Stimulated activated naive CD8-positive, alpha-beta T cell treated with anti-CD3 and anti-CD28 coated beads, Interleukin-15, amount 100 ng/mL, for 72 hours (primary cell): Measurements from ENCODE around the gene NFATC1.

Experiments used
- ATAC-seq: fragments of 150-1000 bp; cut with Tn5 transposase; 2 replicates; pipeline ENCODE4 v1.10.0; 2021; ENCODE audit warnings: mild to moderate bottlenecking, moderate library complexity
- DNase-seq, 2 donors: peaks; one replicate each; pipeline ENCODE4 v3.0.0; 2021 to 2022
- H3K27ac Mint-ChIP-seq, 2 donors: one replicate each; pipeline ENCODE4 v1.8.0; 2022; ENCODE audit warnings: mild to moderate bottlenecking in 2 of 2, mixed read lengths in 2 of 2, moderate library complexity in 2 of 2
- H3K27me3 Mint-ChIP-seq: one replicate; pipeline ENCODE4 v1.8.0; 2022; ENCODE audit warnings: mixed read lengths
- H3K4me1 Mint-ChIP-seq: one replicate; pipeline ENCODE4 v1.8.0; 2022; ENCODE audit warnings: mild to moderate bottlenecking, mixed read lengths
- H3K4me3 Mint-ChIP-seq, 2 donors: one replicate each; pipeline ENCODE4 v1.8.0; 2022; ENCODE audit warnings: mild to moderate bottlenecking in 2 of 2, mixed read lengths in 2 of 2, moderate library complexity in 1 of 2
- H3K9me3 Mint-ChIP-seq, 2 donors: one replicate each; pipeline ENCODE4 v1.8.0; 2022; ENCODE audit warnings: mixed read lengths in 2 of 2

NFATC1 gene

DNA sequence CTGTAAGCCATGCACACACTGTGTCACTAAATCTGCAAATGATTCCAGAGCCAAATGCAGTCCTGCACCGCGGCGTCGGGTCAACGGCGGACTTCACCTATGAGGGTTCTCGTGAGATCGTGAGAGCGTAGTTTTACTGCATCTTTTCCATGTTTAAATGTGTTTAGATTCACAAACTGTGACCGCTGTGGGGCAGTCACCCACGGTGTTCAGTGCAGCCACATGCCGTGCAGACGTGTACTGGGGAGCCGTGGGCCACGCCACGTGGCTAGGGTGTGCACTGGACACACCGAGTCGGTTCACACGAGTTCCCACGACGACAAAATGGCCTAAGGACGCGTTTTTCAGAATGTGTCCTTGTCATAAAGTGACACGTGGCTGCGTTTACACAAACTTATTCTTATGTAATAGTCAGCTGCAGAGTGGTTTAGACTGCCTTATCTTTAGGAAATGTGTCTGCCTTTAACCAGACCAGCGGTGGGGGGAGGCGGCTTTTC lies 34.1 kb downstream of the NFATC1 start:
- DNase-seq = no peak

DNA sequence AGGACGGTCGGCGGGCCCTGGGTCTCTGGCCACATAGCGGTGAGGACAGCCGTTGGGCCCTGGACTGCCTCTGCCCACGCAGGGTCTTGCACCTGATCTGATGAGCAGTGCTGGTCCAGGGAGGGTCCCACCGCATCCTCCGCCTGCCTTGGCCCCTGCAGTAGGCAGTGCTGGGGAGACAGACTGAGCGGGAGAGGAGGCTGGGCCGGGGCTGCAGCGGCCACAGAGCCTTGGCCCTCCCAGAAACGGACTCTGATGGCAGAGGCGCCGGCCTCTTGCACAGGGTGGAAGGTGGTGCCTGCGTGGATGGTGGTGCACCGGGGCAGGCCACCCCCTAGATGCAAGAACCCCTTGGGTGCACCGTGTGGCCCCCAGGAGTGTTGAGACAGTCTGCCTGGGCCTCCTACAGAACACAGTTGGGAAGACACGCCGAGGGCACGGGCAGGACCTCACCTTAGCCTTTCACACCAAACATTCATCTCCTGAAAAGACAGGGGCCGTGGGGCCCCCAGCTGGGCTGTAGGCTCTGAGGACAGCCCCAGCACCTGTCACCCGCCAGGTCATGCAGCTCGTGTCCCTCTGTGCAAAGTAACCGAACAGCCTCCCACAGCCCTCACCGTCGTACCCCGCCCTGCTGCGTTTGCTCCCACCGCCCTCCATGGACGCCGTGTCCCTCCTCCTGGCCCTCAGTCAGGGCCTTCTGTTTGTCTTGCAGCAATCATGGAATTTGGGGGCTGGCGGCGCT lies 36.8 kb downstream of the NFATC1 start:
- Mint-ChIP-seq H3K27ac (peak overlapping the region in 1 of 2 donors; percentile 71), H3K4me1 (peaks cover 59% of the 10 kb centered on the region), H3K27me3 (no peaks in the 10 kb centered on the region), H3K4me3 (no peak overlapping the region), H3K9me3 (no peaks in the 10 kb centered on the region)
- DNase-seq (no peak), ATAC-seq (peak; percentile 21)

More for the DNA sequence above, 34.1 kb downstream of the NFATC1 start:
- H3K4me3 Mint-ChIP-seq = no peak overlapping the region
- H3K27ac Mint-ChIP-seq = no peak overlapping the region
- H3K9me3 Mint-ChIP-seq = no peaks in the 10 kb centered on the region
- peaks cover 54% of the 10 kb centered on the region for H3K4me1 Mint-ChIP-seq
- ATAC-seq = no peak
- H3K27me3 Mint-ChIP-seq = no peaks in the 10 kb centered on the region

DNA sequence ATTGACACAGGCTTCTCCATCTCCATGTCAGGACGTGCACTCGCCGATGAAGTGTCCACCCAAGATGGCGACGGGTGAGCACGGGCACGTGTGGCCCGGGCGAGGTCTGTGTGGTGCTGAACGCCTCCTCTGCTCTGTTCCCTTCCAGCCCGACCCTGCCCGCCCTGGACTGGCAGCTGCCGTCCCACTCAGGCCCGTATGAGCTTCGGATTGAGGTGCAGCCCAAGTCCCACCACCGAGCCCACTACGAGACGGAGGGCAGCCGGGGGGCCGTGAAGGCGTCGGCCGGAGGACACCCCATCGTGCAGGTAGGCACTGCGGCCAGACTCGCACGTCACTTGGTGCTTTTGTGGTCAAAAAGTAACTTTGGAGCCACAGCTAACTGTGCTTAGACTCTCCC lies 37.7 kb downstream of the NFATC1 start:
- Mint-ChIP-seq H3K27ac (no peak overlapping the region), H3K9me3 (no peaks in the 10 kb centered on the region), H3K27me3 (no peaks in the 10 kb centered on the region), H3K4me1 (peaks cover 63% of the 10 kb centered on the region), H3K4me3 (no peak overlapping the region)
- DNase-seq (no peak), ATAC-seq (no peak)

DNA sequence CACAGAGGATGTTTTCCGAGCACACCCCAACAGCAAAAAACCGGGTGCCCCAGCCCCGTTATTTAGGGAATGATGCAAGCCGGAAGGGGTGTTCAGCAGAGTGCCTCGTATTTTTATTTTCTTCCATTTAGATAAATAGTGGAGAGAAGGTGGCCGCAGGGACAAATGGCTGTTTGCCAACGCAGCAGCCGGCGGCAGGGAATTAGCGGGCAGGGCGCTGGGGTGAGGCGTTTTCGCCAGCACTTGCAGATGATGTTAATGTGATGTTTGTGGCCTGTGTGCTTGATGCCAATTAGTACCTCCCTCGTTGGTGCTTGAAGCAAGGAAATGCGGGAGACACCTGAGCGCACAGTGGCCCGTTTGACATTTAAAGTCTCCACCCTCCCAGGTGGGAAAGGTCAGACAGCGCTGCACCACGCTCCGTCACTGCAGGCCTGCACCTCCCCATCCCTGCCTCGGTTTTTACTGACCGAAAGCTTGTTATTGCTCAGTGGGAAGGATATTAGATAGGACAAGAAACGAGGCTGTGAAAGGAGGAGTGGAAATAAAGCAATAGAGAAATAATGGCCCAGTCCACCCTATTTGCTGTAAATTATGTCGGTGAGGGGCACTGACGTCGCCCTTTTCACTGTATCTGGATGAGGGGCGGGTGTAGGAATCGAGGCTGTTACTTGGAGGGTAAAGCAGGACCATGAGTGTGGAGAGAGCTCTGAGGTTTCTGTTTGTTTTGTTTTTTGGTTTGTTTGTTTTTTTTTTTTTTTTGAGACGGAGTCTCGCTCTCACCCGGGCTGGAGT lies 39.1 kb downstream of the NFATC1 start:
- no peaks in the 10 kb centered on the region for H3K27me3 Mint-ChIP-seq
- H3K27ac Mint-ChIP-seq = peak overlapping the region in 1 of 2 donors; percentile 46
- H3K9me3 Mint-ChIP-seq = no peaks in the 10 kb centered on the region
- ATAC-seq (no peak), DNase-seq (no peak)
- H3K4me1 Mint-ChIP-seq = peaks cover 70% of the 10 kb centered on the region
- H3K4me3 Mint-ChIP-seq = peak overlapping the region; percentile 12 to 54

DNA sequence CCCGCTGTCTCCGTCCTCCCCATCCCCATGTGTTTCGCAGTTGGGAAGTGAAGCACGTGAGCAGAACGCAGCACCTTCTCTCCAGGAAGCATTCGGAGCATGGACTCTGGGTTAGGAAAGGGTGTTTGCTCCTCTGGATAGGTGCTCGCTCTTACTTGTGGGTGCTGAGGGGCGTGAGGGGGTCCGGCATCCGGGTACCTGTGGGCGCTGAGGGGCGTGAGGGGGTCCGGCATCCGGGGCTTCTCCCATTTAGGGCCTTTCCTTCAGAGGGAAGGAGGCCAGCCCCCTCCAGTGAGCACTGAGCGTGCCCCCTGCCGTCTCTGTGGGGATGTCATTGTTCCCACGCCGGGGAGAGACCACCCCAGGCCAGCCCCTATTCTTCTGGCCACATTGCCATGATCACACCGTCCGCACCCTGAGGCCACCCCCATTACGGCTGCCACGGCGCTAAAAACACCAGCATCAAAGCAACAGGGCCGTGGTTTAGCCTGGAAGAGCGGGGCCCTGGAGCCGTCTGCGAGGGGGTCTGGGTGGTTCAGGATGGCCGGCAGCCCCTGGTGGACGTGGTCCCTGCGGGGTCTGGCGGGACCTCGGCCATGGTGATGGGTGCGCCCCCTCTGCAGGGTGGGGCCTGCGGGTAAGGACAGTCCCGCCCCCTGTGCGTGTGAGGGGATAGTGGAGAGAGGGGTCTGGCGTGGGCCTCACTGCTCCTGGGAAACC lies 41.0 kb downstream of the NFATC1 start:
- Mint-ChIP-seq H3K9me3 (no peaks in the 10 kb centered on the region), H3K27me3 (no peaks in the 10 kb centered on the region), H3K4me1 (peaks cover 86% of the 10 kb centered on the region), H3K4me3 (no peak overlapping the region), H3K27ac (peak overlapping the region in 1 of 2 donors; percentile 71)
- ATAC-seq (peak; percentile 18), DNase-seq (no peak)

DNA sequence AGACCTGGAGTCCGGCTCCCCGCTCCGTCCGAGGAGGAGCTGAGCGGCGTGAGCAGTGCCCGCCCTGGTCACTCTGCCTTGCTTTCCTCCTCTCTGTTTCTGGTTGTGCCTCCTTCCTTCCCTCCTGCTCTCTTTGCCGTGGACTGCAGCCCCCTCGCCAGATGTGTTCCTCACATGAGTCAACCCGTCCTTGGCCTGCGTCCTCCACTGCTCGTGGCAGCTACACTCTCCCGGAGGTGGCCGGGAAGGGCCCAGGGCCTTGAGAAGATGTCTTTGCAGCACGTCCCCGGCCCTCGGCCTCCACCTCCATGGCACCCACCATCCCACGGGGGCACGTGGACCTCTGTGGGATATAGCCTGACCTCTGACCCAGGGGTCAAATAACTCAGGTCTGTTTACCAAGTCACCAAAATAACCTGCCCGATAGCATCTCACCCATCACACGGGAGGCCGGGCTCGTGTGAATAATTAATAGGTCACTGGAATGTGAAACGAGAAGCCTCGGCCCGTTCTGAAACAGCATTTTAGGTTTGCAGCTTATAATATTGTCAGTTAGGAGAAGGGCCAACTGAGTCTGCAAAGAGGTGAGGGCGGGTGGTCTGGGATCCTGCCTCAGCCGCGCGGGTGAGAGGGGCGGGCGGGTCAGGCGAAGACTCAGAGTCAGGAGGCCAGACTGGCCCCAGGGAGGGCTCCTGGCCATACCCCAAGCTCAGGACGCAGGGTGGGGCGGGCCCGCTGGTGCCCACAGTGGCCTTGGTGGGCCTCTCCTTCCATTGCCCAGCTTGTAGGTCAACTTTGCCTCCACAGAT lies 42.6 kb downstream of the NFATC1 start:
- DNase-seq (no peak), ATAC-seq (no peak)
- H3K4me1 Mint-ChIP-seq = peaks cover 83% of the 10 kb centered on the region
- no peaks in the 10 kb centered on the region for H3K9me3 Mint-ChIP-seq
- no peaks in the 10 kb centered on the region for H3K27me3 Mint-ChIP-seq
- H3K27ac Mint-ChIP-seq = peak overlapping the region; percentile 38 to 81
- H3K4me3 Mint-ChIP-seq = peak overlapping the region in 1 of 2 donors; percentile 37

DNA sequence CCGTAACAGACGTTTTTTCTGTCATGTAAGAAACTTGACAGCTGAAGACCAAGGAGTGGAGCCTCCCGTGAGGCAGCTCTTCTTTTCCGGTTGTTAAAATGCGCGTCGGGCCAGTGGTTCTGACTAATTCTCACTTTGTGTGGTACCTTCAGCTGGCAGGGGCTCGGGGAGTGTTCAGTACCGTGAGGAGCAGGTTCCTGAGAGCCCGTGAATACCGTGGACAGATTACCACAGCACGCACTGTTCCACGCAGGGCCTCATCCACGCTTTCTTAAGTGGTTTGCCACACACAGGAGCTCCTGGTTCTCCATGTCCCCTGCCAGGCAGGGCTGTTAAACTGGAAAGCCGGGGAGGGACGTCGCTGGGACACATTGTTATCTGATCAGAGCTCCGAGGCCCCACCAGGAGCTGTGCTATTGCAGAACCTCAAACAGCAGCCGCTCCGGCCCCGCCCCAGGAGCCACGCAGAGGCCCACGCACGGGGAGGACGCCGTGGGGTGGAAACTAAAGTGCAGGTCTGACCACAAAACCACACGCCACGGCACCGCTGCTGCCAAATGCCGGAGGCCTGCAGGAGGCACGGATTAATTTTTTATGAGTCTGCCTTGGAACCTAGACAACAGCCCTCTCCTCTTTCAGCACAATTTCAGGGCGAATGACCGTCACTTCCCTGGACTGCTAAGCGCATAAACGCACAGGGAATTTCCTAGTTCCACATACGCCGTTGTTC lies 43.3 kb downstream of the NFATC1 start:
- no peak for ATAC-seq
- H3K4me3 Mint-ChIP-seq = no peak overlapping the region
- peaks cover 90% of the 10 kb centered on the region for H3K4me1 Mint-ChIP-seq
- peak overlapping the region in 1 of 2 donors; percentile 71 for H3K27ac Mint-ChIP-seq
- H3K9me3 Mint-ChIP-seq = no peaks in the 10 kb centered on the region
- no peaks in the 10 kb centered on the region for H3K27me3 Mint-ChIP-seq
- peak; percentile 5 to 26 for DNase-seq

DNA sequence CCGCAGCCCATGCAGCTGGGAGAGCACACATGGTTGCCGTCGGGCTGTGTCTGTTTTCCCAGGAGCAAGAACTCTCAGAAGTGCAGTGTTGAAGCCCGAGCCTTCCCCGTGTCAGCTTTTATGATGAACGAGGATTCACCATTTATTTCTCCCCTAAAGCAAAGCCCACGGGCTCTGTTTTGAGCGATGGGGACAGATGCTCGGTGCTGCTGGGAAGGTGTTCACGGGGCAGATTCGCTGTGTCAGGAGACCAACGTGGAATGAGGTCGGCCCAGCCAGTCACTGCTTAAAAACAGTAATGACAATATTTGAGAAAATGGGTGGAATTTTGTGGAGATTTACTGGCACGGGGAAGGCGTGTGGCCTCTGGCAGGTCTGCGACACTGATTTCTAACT lies 43.9 kb downstream of the NFATC1 start:
- ATAC-seq = no peak
- H3K27me3 Mint-ChIP-seq = no peaks in the 10 kb centered on the region
- DNase-seq = no peak
- no peaks in the 10 kb centered on the region for H3K9me3 Mint-ChIP-seq
- H3K27ac Mint-ChIP-seq = peak overlapping the region in 1 of 2 donors; percentile 71
- H3K4me1 Mint-ChIP-seq = peaks cover 85% of the 10 kb centered on the region
- no peak overlapping the region for H3K4me3 Mint-ChIP-seq

DNA sequence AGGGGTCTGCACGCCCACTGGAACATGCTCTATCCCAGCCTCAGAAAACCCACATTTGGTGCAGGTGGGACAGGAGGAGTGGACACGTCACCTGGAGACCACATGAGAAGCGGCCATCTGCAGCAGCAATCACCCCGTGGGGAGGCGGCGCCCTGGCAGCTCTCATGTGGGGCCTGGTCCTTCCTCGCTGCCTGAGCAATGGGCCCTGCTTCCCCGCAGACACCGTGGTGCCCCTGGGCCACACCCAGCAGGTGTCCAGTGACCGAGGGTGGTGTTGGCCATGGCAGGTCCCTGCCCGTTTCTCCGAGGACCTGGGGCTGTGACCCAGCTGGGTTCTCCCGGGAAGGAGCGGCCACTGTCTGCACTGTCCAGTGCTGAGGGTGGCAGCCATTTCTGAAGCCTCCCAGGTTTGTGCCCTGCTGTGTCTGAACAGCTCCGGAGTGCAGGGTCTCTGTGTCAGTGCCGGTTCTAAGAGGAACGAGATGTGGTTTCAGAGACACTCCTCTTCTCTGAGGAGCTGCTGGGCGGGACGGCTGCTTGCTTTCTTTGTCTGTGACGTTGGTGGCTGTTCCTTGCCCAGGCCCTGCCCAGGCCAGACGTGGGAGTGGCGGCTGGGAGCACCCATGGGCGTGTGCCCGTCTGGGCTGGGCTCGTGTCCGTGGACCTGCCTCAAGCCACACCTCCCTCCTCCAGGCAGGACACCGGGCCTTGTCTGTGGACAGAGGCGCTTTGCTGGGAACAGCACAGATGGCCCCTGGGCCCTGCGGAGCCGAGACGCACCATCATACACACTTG lies 44.8 kb downstream of the NFATC1 start:
- DNase-seq = no peak
- no peak overlapping the region for H3K4me3 Mint-ChIP-seq
- no peaks in the 10 kb centered on the region for H3K9me3 Mint-ChIP-seq
- peaks cover 84% of the 10 kb centered on the region for H3K4me1 Mint-ChIP-seq
- no peaks in the 10 kb centered on the region for H3K27me3 Mint-ChIP-seq
- no peak overlapping the region for H3K27ac Mint-ChIP-seq
- ATAC-seq = no peak

DNA sequence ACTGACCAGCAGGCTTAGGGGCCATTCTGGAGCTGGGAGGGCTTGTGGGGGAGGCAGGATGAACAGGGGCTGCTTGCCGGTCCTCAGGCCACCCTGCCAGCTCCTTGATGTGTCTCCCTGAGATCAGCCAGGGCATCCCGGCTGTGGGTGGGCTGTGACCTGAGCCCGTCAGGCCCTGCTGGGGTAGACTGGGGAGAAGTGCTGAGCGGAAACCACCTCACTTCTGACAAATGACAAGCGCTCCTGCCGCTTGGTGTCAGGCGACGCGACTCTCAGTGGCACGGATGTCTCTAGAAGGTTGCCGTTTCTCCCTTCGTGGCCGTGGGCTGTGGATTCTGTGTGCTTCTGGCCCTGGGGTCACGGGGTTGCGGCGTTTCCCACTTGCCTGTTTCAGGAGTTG lies 45.7 kb downstream of the NFATC1 start:
- DNase-seq (no peak), ATAC-seq (no peak)
- Mint-ChIP-seq H3K4me1 (peaks cover 76% of the 10 kb centered on the region), H3K9me3 (no peaks in the 10 kb centered on the region), H3K27me3 (no peaks in the 10 kb centered on the region), H3K4me3 (no peak overlapping the region), H3K27ac (peak overlapping the region in 1 of 2 donors; percentile 63)

DNA sequence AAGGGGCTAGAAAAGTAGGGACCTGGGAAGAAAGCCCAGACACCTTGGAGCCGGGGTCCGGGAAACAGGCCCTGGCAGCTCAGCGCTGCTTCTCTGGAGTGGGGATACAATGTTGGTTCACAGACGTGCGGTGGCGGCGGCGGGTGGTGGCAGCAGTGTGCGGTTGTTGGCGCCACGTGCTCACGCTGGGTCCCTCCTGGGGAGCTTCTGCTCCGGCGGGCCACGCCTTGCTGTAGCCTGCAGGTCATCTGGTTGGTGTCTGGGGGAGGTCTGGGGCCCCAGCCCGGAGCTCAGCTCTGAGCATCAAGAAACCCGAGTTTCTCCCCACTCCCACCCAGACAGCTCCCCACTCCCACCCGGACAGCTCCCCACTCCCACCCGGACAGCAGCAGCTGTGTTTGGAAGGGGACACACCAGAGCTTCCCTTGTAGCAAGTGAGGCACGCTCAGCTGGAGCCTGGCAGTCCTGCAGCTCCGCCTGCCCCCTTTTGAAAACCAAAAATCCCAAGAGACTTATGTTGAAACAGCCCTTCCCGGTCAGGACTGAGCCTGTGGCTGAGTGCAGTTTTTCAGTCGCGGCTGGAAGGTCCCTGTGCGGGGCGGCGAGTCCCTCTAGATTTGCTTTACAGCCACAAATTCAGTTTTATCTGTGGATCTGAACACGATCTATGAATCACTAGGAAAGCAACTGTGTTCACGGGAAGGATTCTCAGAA lies 46.9 kb downstream of the NFATC1 start:
- Mint-ChIP-seq H3K27me3 (no peaks in the 10 kb centered on the region), H3K4me3 (no peak overlapping the region), H3K4me1 (peaks cover 76% of the 10 kb centered on the region), H3K27ac (peak overlapping the region; percentile 61 to 63), H3K9me3 (no peaks in the 10 kb centered on the region)
- DNase-seq (no peak), ATAC-seq (no peak)

DNA sequence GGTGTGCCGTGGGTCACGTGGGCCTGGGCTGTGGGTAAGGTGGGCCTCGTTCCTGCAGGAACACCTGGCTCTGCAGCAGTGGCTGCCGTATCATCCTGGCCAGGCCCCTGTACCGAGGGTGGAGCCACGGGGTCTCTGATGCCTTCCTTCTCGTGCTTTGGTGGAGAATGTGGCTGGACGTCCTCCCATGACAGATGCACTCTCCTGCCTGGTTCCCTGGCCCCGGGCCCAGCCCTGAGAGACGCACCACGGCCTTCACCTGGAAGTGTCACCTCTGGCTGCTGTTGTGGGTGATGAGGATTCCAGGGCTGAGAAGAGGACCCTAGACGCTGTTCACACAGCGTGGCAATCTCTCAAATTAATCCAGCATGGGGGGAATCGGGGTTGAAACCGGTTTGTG lies 49.5 kb downstream of the NFATC1 start:
- H3K27ac Mint-ChIP-seq = peak overlapping the region in 1 of 2 donors; percentile 93
- DNase-seq (no peak), ATAC-seq (no peak)
- no peaks in the 10 kb centered on the region for H3K27me3 Mint-ChIP-seq
- no peaks in the 10 kb centered on the region for H3K9me3 Mint-ChIP-seq
- no peak overlapping the region for H3K4me3 Mint-ChIP-seq
- peaks cover 52% of the 10 kb centered on the region for H3K4me1 Mint-ChIP-seq
